ENCODE results near the gene GPC6.

GPC6 gene

DNA sequence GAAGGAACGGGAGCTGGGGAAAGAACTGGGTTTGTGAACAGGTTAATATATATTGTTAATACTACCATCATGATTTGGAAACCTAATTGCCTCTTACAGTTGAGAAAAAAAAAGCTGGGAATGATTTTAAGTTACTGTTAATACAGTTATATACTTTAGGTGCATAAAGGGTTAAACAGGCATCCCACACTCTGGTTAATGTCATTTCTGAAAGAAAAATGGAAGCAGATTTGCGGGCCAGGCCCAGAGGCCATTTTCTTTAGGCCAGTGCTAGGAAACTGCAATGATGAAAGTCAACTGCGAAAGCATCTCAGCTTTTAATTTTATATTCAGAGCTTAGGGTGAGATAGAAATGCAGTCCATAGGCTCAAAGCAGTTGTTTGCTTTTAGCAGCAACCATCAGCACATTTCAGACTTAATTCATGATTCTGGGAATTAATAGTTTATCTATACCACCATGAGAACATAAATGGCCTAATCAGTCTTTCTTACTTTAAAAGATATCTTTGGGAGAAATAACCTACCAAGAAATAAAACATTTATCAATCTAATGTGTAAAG is 592.8 kb downstream of the GPC6 start:
- no peak overlapping the region for H3K4me3 ChIP-seq (ENCODE audit: low read depth in 1 of 2, low read length in 2 of 2)
- no peaks in the 10 kb centered on the region for H3K36me3 ChIP-seq (ENCODE audit: control insufficient read depth in 1 of 2, insufficient read depth in 2 of 2, low read length in 2 of 2)
- H3K9me3 ChIP-seq (ENCODE audit: control insufficient read depth in 1 of 2, low read length in 2 of 2): no peaks in the 10 kb centered on the region
- H3K4me1 ChIP-seq (ENCODE audit: control insufficient read depth in 1 of 2, insufficient read depth in 2 of 2, low read length in 2 of 2): no peaks in the 10 kb centered on the region
- H3K27me3 ChIP-seq (ENCODE audit: low read depth, low read length): no peaks in the 10 kb centered on the region
- no peak overlapping the region for H3K27ac ChIP-seq (ENCODE audit: low read length)

DNA sequence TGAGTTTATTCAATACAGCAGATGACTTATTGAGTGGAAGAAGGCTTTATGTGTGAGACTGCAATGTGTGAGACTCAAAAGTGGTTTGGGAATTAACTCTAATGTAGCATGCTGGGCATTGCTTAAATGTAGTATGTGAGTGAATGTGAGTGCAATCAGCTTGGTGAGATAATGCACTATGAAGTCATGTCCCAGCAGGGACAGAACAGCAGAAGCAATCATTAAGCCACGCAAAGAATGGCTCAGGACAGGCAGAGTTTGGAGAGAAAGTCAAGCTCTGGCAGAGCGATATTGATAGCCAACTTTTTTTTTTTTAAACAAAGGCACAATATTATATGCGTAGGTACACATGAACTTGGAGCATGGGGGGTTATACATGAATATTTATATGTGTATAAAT is 597.7 kb downstream of the GPC6 start:
- no peaks in the 10 kb centered on the region for H3K9me3 ChIP-seq (ENCODE audit: control insufficient read depth in 1 of 2, low read length in 2 of 2)
- no peak overlapping the region for H3K4me3 ChIP-seq (ENCODE audit: low read depth in 1 of 2, low read length in 2 of 2)
- no peaks in the 10 kb centered on the region for H3K27me3 ChIP-seq (ENCODE audit: low read depth, low read length)
- H3K4me1 ChIP-seq (ENCODE audit: control insufficient read depth in 1 of 2, insufficient read depth in 2 of 2, low read length in 2 of 2): no peaks in the 10 kb centered on the region
- no peak overlapping the region for H3K27ac ChIP-seq (ENCODE audit: low read length)
- no peaks in the 10 kb centered on the region for H3K36me3 ChIP-seq (ENCODE audit: control insufficient read depth in 1 of 2, insufficient read depth in 2 of 2, low read length in 2 of 2)

DNA sequence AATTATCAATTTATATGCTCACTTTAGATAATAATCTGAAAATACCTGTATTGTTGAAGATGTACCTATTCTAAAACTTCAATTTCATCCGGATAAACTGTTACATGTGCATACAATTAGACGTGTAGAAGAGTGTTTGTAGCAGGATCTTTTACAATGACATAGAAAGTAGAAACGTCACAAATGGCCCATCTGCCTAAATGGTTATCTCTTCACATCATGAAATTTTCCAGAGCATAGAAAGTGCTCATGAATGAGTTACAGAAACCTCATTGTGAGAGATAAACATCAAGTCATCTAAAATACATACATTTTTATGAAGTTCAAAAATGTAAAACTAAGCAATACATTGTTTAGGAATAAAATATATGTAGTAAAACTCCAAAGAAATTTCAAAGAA is 607.4 kb downstream of the GPC6 start:
- H3K27ac ChIP-seq (ENCODE audit: low read length): no peak overlapping the region
- no peaks in the 10 kb centered on the region for H3K9me3 ChIP-seq (ENCODE audit: control insufficient read depth in 1 of 2, low read length in 2 of 2)
- no peaks in the 10 kb centered on the region for H3K4me1 ChIP-seq (ENCODE audit: control insufficient read depth in 1 of 2, insufficient read depth in 2 of 2, low read length in 2 of 2)
- no peak overlapping the region for H3K4me3 ChIP-seq (ENCODE audit: low read depth in 1 of 2, low read length in 2 of 2)
- H3K36me3 ChIP-seq (ENCODE audit: control insufficient read depth in 1 of 2, insufficient read depth in 2 of 2, low read length in 2 of 2): no peaks in the 10 kb centered on the region
- no peaks in the 10 kb centered on the region for H3K27me3 ChIP-seq (ENCODE audit: low read depth, low read length)

- H3K27me3 ChIP-seq (ENCODE audit: low read depth, low read length): no peaks in the 10 kb centered on the region
- H3K36me3 ChIP-seq (ENCODE audit: control insufficient read depth in 1 of 2, insufficient read depth in 2 of 2, low read length in 2 of 2): no peaks in the 10 kb centered on the region
- H3K9me3 ChIP-seq (ENCODE audit: control insufficient read depth in 1 of 2, low read length in 2 of 2): no peaks in the 10 kb centered on the region
- H3K4me3 ChIP-seq (ENCODE audit: low read depth in 1 of 2, low read length in 2 of 2): no peak overlapping the region
- no peaks in the 10 kb centered on the region for H3K4me1 ChIP-seq (ENCODE audit: control insufficient read depth in 1 of 2, insufficient read depth in 2 of 2, low read length in 2 of 2)
- no peak overlapping the region for H3K27ac ChIP-seq (ENCODE audit: low read length)
Observed at GRCh38 chr13:93843082-93843481, 616.5 kb downstream of the GPC6 start.

DNA sequence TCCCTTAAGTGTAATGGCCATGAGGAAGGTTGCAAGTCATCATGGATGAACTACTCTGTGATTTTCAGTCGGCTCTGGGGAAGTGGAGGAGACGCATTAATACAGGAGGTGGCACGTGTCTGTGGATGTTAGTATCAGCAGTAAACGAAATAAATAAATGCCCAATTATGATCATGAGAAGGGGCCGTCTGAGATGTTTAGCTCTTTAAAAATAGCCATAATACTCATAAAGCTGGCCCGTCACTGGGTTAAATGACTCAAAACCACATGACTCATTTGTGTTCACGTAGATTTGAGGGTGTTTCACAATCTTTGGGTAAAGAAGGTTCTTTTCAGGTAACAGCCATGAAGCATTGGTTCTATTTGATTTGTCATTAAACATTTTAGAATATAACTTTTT is 620.6 kb downstream of the GPC6 start:
- Histone ChIP-seq H3K36me3 (ENCODE audit: control insufficient read depth in 1 of 2, insufficient read depth in 2 of 2, low read length in 2 of 2) (no peaks in the 10 kb centered on the region), H3K27me3 (ENCODE audit: low read depth, low read length) (no peaks in the 10 kb centered on the region), H3K4me3 (ENCODE audit: low read depth in 1 of 2, low read length in 2 of 2) (no peak overlapping the region), H3K4me1 (ENCODE audit: control insufficient read depth in 1 of 2, insufficient read depth in 2 of 2, low read length in 2 of 2) (no peaks in the 10 kb centered on the region), H3K27ac (ENCODE audit: low read length) (no peak overlapping the region), H3K9me3 (ENCODE audit: control insufficient read depth in 1 of 2, low read length in 2 of 2) (no peaks in the 10 kb centered on the region)

DNA sequence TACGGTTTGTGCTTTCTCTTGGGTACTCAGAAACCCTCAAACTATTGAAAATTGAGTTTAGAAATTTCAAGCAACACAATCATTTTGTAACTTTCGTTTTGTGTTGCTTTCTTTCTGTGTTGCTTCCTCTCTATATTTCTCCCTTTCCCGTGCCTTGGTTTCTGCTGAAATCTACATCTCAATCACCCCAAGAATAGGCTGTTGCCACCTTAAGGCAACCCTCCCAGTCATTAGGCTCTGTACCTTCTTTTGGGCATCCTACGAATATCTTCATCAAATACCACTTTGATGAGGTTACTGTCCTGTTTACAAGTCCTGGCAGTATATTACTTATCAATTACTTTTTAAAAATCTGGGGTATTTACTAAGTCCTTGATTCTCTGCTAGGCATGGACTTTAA is 621.6 kb downstream of the GPC6 start:
- H3K27ac ChIP-seq (ENCODE audit: low read length): no peak overlapping the region
- H3K9me3 ChIP-seq (ENCODE audit: control insufficient read depth in 1 of 2, low read length in 2 of 2): no peaks in the 10 kb centered on the region
- no peak overlapping the region for H3K4me3 ChIP-seq (ENCODE audit: low read depth in 1 of 2, low read length in 2 of 2)
- no peaks in the 10 kb centered on the region for H3K4me1 ChIP-seq (ENCODE audit: control insufficient read depth in 1 of 2, insufficient read depth in 2 of 2, low read length in 2 of 2)
- no peaks in the 10 kb centered on the region for H3K27me3 ChIP-seq (ENCODE audit: low read depth, low read length)
- H3K36me3 ChIP-seq (ENCODE audit: control insufficient read depth in 1 of 2, insufficient read depth in 2 of 2, low read length in 2 of 2): no peaks in the 10 kb centered on the region

DNA sequence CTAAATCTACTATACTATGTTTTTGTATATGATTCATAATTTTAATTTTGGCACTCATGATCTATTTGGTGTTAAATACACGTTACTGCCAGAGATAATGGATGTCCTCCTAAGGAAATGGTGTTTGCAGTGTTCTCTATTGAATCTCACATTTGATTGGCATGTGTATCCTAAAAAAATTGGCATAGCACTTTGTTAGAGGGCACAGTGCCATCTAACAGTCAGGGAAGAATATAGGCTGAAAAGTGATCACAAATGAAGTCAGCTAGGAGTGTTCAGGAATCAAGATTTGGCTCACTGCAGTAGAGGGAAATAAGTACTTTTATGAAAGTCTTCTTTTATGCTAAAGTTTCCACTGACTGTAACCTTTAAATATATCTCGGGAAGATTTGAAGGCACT is 624.6 kb downstream of the GPC6 start:
- Histone ChIP-seq H3K27me3 (ENCODE audit: low read depth, low read length) (no peaks in the 10 kb centered on the region), H3K36me3 (ENCODE audit: control insufficient read depth in 1 of 2, insufficient read depth in 2 of 2, low read length in 2 of 2) (no peaks in the 10 kb centered on the region), H3K9me3 (ENCODE audit: control insufficient read depth in 1 of 2, low read length in 2 of 2) (no peaks in the 10 kb centered on the region), H3K27ac (ENCODE audit: low read length) (no peak overlapping the region), H3K4me3 (ENCODE audit: low read depth in 1 of 2, low read length in 2 of 2) (no peak overlapping the region), H3K4me1 (ENCODE audit: control insufficient read depth in 1 of 2, insufficient read depth in 2 of 2, low read length in 2 of 2) (no peaks in the 10 kb centered on the region)

- Histone ChIP-seq H3K4me1 (ENCODE audit: control insufficient read depth in 1 of 2, insufficient read depth in 2 of 2, low read length in 2 of 2) (no peaks in the 10 kb centered on the region), H3K4me3 (ENCODE audit: low read depth in 1 of 2, low read length in 2 of 2) (no peak overlapping the region), H3K27ac (ENCODE audit: low read length) (no peak overlapping the region), H3K36me3 (ENCODE audit: control insufficient read depth in 1 of 2, insufficient read depth in 2 of 2, low read length in 2 of 2) (no peaks in the 10 kb centered on the region), H3K27me3 (ENCODE audit: low read depth, low read length) (no peaks in the 10 kb centered on the region), H3K9me3 (ENCODE audit: control insufficient read depth in 1 of 2, low read length in 2 of 2) (no peaks in the 10 kb centered on the region)
Observed at GRCh38 chr13:93853912-93854311, 627.3 kb downstream of the GPC6 start.

GRCh38 chr13:93857126-93857525 is 630.5 kb downstream of the GPC6 start:
- no peaks in the 10 kb centered on the region for H3K9me3 ChIP-seq (ENCODE audit: control insufficient read depth in 1 of 2, low read length in 2 of 2)
- H3K27ac ChIP-seq (ENCODE audit: low read length): no peak overlapping the region
- no peaks in the 10 kb centered on the region for H3K36me3 ChIP-seq (ENCODE audit: control insufficient read depth in 1 of 2, insufficient read depth in 2 of 2, low read length in 2 of 2)
- no peak overlapping the region for H3K4me3 ChIP-seq (ENCODE audit: low read depth in 1 of 2, low read length in 2 of 2)
- H3K4me1 ChIP-seq (ENCODE audit: control insufficient read depth in 1 of 2, insufficient read depth in 2 of 2, low read length in 2 of 2): no peaks in the 10 kb centered on the region
- H3K27me3 ChIP-seq (ENCODE audit: low read depth, low read length): no peaks in the 10 kb centered on the region

DNA sequence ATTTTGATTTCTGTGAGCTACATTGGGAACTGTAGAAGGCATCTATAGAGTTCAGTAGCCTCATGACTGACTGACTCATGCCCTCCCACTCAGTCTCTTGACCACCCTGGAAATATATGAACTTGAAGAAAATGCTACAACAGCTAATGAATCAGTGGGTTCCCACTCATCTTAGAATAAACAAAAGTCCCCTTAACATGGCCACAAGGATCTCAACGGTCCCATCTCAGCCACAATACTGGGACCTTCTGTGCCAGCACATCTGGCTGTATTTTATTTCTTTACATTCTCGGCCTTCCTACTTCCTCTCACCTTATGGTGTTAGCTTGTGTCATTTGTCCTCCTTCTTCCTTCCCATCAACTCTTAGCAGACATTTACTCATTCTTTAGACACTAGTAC is 633.1 kb downstream of the GPC6 start:
- Histone ChIP-seq H3K27ac (ENCODE audit: low read length) (no peak overlapping the region), H3K4me1 (ENCODE audit: control insufficient read depth in 1 of 2, insufficient read depth in 2 of 2, low read length in 2 of 2) (no peaks in the 10 kb centered on the region), H3K4me3 (ENCODE audit: low read depth in 1 of 2, low read length in 2 of 2) (no peak overlapping the region), H3K36me3 (ENCODE audit: control insufficient read depth in 1 of 2, insufficient read depth in 2 of 2, low read length in 2 of 2) (no peaks in the 10 kb centered on the region), H3K9me3 (ENCODE audit: control insufficient read depth in 1 of 2, low read length in 2 of 2) (no peaks in the 10 kb centered on the region), H3K27me3 (ENCODE audit: low read depth, low read length) (no peaks in the 10 kb centered on the region)

GRCh38 chr13:93861818-93862217 is 635.2 kb downstream of the GPC6 start:
- H3K27ac ChIP-seq (ENCODE audit: low read length): no peak overlapping the region
- no peaks in the 10 kb centered on the region for H3K4me1 ChIP-seq (ENCODE audit: control insufficient read depth in 1 of 2, insufficient read depth in 2 of 2, low read length in 2 of 2)
- H3K27me3 ChIP-seq (ENCODE audit: low read depth, low read length): no peaks in the 10 kb centered on the region
- no peaks in the 10 kb centered on the region for H3K36me3 ChIP-seq (ENCODE audit: control insufficient read depth in 1 of 2, insufficient read depth in 2 of 2, low read length in 2 of 2)
- no peaks in the 10 kb centered on the region for H3K9me3 ChIP-seq (ENCODE audit: control insufficient read depth in 1 of 2, low read length in 2 of 2)
- H3K4me3 ChIP-seq (ENCODE audit: low read depth in 1 of 2, low read length in 2 of 2): no peak overlapping the region

- Histone ChIP-seq H3K4me3 (ENCODE audit: low read depth in 1 of 2, low read length in 2 of 2) (no peak overlapping the region), H3K9me3 (ENCODE audit: control insufficient read depth in 1 of 2, low read length in 2 of 2) (no peaks in the 10 kb centered on the region), H3K27me3 (ENCODE audit: low read depth, low read length) (no peaks in the 10 kb centered on the region), H3K4me1 (ENCODE audit: control insufficient read depth in 1 of 2, insufficient read depth in 2 of 2, low read length in 2 of 2) (no peaks in the 10 kb centered on the region), H3K27ac (ENCODE audit: low read length) (no peak overlapping the region), H3K36me3 (ENCODE audit: control insufficient read depth in 1 of 2, insufficient read depth in 2 of 2, low read length in 2 of 2) (no peaks in the 10 kb centered on the region)
Observed at GRCh38 chr13:93862259-93862658, 635.7 kb downstream of the GPC6 start.

Data from muscle layer of duodenum (tissue), 2 donors.